ENCODE measurements around the gene TNRC6C.
A peak's percentile ranks its signal among the peaks of the same experiment; 100 is the strongest.

TNRC6C gene

GRCh38 chr17:77957857-77958715, at the start of gene TNRC6C:
Gene TNRC6C, plus strand, starts transcription at chr17:77958703. Its CDS starts 45,504 bp downstream, at chr17:78004207.
- peak within 1 kb of the TSS; percentile 65 for H3K27ac ChIP-seq

GRCh38 chr17:77909236-77909635, 49.3 kb upstream of the TNRC6C start:
- TF ChIP-seq CTCF (conservative IDR thresholded peaks at IDR 0.05) (no peak), ZFX (IDR thresholded peaks at IDR 0.05) (no peak)
- H3K27ac ChIP-seq = no peak overlapping the region

More at GRCh38 chr17:77957857-77958715, at the start of gene TNRC6C:
- TF ChIP-seq CTCF (conservative IDR thresholded peaks at IDR 0.05) (peak; percentile 23), ZFX (IDR thresholded peaks at IDR 0.05) (no peak)

- no peak for TF ChIP-seq CTCF (conservative IDR thresholded peaks at IDR 0.05)
- TF ChIP-seq ZFX (IDR thresholded peaks at IDR 0.05) = no peak
Measured at GRCh38 chr17:77909816-77910215, 48.7 kb upstream of the TNRC6C start.

GRCh38 chr17:77914385-77915254, 43.9 kb upstream of the TNRC6C start:
- TF ChIP-seq CTCF (conservative IDR thresholded peaks at IDR 0.05) = peak; percentile 53
- TF ChIP-seq ZFX (IDR thresholded peaks at IDR 0.05) = no peak
- H3K27ac ChIP-seq = no peak overlapping the region

More at GRCh38 chr17:77909816-77910215, 48.7 kb upstream of the TNRC6C start:
- no peak overlapping the region for H3K27ac ChIP-seq

GRCh38 chr17:77915594-77916021, 42.9 kb upstream of the TNRC6C start:
- TF ChIP-seq CTCF (conservative IDR thresholded peaks at IDR 0.05) (no peak), ZFX (IDR thresholded peaks at IDR 0.05) (no peak)
- H3K27ac ChIP-seq = no peak overlapping the region

GRCh38 chr17:77916264-77916663, 42.2 kb upstream of the TNRC6C start:
- TF ChIP-seq ZFX (IDR thresholded peaks at IDR 0.05) = no peak

GRCh38 chr17:77916703-77917481, 41.6 kb upstream of the TNRC6C start:
- H3K27ac ChIP-seq = no peak overlapping the region
- no peak for TF ChIP-seq CTCF (conservative IDR thresholded peaks at IDR 0.05)
- TF ChIP-seq ZFX (IDR thresholded peaks at IDR 0.05) = no peak

More at GRCh38 chr17:77916264-77916663, 42.2 kb upstream of the TNRC6C start:
- H3K27ac ChIP-seq = no peak overlapping the region
